Measurements from ENCODE around the gene C1QC.
"Not testable (repeated sequence)": the region's sequence is repeated elsewhere in the genome, so short reads cannot be mapped to it uniquely, and the experiment has no call there.

C1QC gene

GRCh38 chr1:22651941-22652856 is 8.8 kb downstream of the C1QC start:
- DNase-seq (ENCODE audit: low spot score) = no peak

- DNase-seq (ENCODE audit: low spot score) = no peak
Measured at GRCh38 chr1:22652881-22653316, 9.5 kb downstream of the C1QC start, which contains the start of gene C1QB. Gene C1QB (plus strand): TSS chr1:22653236. CDS start chr1:22659463, 6,227 bp downstream.

GRCh38 chr1:22654692-22655091 is 11.3 kb downstream of the C1QC start:
- no peak for DNase-seq (ENCODE audit: low spot score)

- no peak for DNase-seq (ENCODE audit: low spot score)
Measured at GRCh38 chr1:22658385-22659163, 15.1 kb downstream of the C1QC start.

GRCh38 chr1:22660716-22661241 is 17.3 kb downstream of the C1QC start:
- DNase-seq (ENCODE audit: low spot score) = no peak

GRCh38 chr1:22661880-22662279 is 18.4 kb downstream of the C1QC start:
- no peak for DNase-seq (ENCODE audit: low spot score)

DNA sequence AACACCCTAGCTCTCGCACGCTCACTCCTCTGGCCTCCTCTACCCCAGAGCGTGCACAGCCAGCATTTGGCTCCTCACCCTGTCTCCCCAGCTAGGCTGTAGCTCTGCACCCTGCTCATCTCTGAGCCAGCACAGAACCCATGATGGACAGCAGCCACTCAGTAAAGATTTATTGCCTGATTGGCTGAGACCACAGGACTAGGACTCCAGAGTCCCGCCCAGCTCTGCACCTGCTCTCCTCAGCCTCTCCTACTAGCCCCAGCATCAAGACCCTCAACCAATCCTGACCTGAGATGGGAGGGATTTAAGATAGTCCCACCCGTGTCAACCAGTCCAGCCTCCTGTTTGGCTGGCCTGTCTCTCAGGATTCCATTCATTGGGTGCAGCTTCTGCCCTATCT is 18.9 kb downstream of the C1QC start:
- no peak for DNase-seq (ENCODE audit: low spot score)

- no peak for DNase-seq (ENCODE audit: low spot score)
Measured at GRCh38 chr1:22662986-22663408, 19.6 kb downstream of the C1QC start.

DNA sequence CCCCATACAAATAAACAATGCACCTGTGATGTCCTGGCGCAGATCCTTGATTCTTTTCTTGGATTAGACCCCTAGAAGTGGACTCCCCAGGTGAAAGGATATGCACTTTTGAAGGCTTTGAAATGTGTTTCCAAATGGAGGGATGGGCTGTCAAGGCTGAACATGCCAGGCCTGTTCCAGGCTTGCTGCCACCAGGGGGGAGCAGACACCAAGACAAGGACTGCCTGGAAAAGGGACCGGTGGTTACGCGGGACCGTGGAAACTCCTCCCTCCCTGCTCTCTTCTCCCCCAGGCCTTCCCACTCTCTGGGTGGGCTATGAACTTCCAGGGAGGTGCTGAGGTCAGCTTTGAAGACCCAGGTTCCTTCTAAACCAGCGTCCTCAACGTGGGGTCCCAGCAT is 22.3 kb downstream of the C1QC start:
- peak; percentile 62 for DNase-seq (ENCODE audit: low spot score)

- no peak for DNase-seq (ENCODE audit: low spot score)
Measured at GRCh38 chr1:22666412-22666811, 23.0 kb downstream of the C1QC start.

DNA sequence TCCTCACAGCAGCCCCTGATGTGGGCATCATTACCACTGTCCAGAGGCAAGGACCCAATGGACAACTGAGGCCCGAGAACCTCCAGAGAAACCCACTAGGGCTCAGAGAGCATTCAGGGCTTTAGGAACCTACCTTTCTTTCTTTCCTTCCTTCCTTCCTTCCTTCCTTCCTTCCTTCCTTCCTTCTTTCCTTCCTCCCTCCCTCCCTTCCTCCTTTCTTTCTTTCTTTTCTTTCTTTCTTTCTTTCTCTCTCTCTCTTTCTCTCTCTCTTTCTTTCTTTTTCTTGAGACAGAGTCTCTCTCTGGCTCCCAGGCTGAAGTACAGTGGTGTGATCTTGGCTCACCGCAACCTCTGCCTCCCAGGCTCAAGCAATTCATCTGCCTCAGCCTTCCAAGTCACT is 25.4 kb downstream of the C1QC start:
- not testable (repeated sequence) for DNase-seq (ENCODE audit: low spot score)

GRCh38 chr1:22670352-22670975 is 27.0 kb downstream of the C1QC start:
- DNase-seq (ENCODE audit: low spot score) = no peak

DNA sequence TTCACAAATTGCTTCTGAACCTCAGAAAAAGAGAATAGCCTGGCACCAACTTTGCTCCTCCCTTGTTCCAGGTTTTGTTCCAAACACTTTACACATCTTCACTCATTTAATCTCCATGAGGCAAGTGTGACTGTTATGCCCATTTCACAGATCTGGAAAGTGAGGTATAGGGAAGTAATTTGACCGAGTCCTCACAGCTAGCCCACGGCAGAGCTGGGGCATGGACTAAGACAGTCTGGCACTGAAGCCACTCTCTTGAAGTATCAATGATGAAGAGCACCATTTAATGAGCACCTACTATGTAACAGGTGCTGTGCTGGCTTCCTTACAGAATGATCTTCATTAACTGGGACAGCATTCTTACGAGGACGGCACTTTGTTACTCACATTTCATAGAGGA is 28.6 kb downstream of the C1QC start:
- DNase-seq (ENCODE audit: low spot score) = no peak

- DNase-seq (ENCODE audit: low spot score) = peak; percentile 75
Measured at GRCh38 chr1:22673486-22674409, 30.3 kb downstream of the C1QC start.

DNA sequence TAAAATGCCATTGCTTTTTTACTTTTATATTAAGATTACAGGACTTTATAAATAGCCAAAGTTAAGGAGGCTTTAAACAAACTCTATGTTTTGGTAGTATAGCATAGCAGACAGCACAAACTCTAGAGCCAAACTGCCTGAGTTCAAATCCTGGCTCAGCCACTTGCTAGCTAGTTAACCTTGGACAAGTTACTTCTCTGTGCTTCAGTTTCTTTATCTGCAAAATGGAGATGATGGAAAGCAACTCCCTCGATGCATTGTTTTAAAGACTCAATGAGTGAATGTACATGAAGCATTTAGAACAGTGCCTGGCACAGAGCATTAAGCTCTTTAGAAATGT is 30.9 kb downstream of the C1QC start:
- no peak for DNase-seq (ENCODE audit: low spot score)

- DNase-seq (ENCODE audit: low spot score) = not testable (repeated sequence)
Measured at GRCh38 chr1:22676151-22676550, 32.7 kb downstream of the C1QC start.

DNA sequence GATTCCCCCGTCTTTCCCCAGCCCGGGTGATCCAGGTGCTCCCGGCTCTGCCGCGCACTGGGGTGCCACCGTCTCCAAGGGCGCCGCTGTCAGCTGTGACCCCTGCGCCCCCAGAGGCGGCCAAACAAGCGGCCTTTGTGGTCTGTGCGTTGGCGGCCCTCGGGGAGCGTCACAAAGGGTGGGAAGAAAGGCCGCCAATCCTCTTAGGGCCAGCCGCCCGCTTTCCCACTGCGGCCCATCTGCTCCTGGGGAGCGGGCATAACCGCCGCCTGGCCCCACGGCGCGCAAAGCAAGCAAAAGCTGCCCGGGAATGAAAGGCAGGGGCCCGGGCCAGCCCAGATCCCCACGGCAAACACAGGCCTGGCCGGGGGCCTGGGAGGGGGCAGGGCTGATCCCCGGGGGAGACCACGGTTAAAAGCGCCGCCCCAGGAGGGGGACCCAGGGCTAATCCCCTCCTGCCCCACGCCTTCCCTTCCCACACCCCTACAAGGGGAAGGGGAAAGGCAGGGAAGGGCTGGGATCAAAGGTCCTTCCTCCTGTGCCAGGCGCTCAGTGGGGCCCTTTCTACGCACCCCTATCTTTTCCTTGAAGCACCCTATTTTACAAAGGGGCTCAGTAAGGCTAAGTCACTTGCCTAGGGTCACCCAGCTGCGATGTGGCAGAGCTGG is 33.6 kb downstream of the C1QC start:
- no peak for DNase-seq (ENCODE audit: low spot score)

DNA sequence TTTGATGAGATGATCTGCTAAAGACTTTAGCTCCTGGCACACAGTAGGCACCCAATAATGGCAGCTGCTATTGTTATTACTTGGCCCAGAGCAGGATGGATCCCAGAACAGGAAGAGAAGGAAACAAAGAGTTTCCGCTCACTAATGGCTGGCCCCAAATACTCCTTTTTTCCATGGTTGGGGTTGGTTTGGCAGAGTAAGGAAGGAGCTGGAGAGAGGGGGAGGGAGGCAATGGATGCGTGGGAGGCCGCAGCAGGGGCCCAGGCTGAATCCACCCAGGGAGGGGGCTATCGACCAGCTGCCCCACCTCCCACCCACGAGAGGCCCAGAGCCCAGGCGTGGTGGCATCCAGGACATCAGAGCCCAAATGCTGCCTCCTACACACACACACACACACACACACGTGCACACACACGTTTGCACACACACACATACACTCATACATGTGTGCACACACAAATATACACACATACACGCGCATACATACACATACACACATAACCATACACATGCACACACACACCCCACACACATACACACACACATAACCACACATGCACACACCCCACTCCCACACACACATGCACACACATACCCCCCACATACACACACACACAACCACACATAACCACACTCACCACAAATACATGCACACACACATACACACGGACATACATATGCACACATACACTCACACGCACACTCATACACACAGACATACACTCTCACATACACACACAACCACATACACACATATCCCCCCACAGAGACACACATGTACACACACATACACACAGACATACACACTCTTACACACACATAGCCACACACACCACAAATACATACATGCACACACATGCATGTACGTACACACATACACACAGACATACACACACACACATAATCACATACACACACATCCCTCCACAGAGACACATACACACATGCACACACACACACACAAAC is 34.8 kb downstream of the C1QC start:
- no peak for DNase-seq (ENCODE audit: low spot score)

DNA sequence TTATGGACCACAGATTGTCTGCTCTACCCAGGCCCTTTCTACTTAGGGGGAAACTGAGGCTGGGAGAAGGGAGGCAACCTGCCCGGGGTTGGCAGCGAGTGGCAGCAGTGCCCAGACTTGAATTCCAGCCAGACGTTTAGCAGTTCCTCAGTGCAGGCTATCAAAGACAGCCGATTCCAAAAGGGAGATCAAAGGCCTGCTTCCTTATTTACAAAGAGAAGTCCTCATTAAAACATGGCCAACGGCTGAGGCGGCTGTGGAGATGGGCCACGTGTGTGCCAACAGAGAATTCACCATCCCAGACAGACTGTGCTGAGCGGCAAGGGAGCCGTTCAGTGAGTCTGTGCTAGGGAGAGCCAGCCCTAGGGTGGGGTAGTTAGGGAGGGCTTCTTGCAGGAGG is 37.3 kb downstream of the C1QC start:
- no peak for DNase-seq (ENCODE audit: low spot score)
